HepG2 (cell line): Measurements from ENCODE around the gene SMCO4. TPM values are rescaled to one million over a fixed set of nuclear protein-coding genes. Genes with fewer than 3 reads are reported as not detected.

ENCODE experiments used
- CEBPB ChIP-seq: IDR thresholded peaks from 2 replicates; pipeline ENCODE4 v1.6.1; 2011; ENCODE audit warnings: low read depth, low read length, improper control_type of control experiment, borderline replicate concordance
- HMG20B ChIP-seq: conservative IDR thresholded peaks from 2 replicates; pipeline ENCODE4 v1.6.1; 2016; ENCODE audit warnings: missing genetic modification reagents, missing compliant biosample characterization
- KDM4B ChIP-seq: sonication (generic); formaldehyde crosslinking; IDR thresholded peaks from 2 replicates; pipeline ENCODE4 v1.4.0; 2020; ENCODE audit warnings: missing genetic modification reagents
- KLF12 ChIP-seq: sonication (generic); formaldehyde crosslinking; IDR thresholded peaks from 2 replicates; pipeline ENCODE4 v1.4.0; 2020; ENCODE audit warnings: missing genetic modification reagents, borderline replicate concordance
- MNT ChIP-seq: fragments of 450-650 bp; IDR thresholded peaks from 2 replicates; pipeline ENCODE4 v1.6.1; 2016
- NFE2L2 ChIP-seq: fragments of 150-350 bp; IDR thresholded peaks from 2 replicates; pipeline ENCODE4 v1.6.1; 2014; ENCODE audit warnings: low read length
- RFX5 ChIP-seq: IDR thresholded peaks from 2 replicates; pipeline ENCODE4 v1.6.1; 2011; ENCODE audit warnings: low read depth, low read length, improper control_type of control experiment
- TCF12 ChIP-seq, 2 experiments: fragments of 450-650 bp in 1 of 2; sonication (generic) in 1 of 2; formaldehyde crosslinking in 1 of 2; IDR thresholded peaks; 2 replicates each; pipeline versions ENCODE4 v1.6.1 to v1.8.0; 2017 to 2022; ENCODE audit warnings: antibody characterized with exemption in 1 of 2, mild to moderate bottlenecking in 1 of 2, missing genetic modification reagents in 1 of 2, moderate library complexity in 1 of 2
- TERF1 ChIP-seq: sonication (generic); formaldehyde crosslinking; IDR thresholded peaks from 2 replicates; pipeline ENCODE4 v1.8.0; 2022; ENCODE audit warnings: mild to moderate bottlenecking, missing genetic modification reagents, moderate library complexity
- YEATS4 ChIP-seq: sonication (generic); formaldehyde crosslinking; IDR thresholded peaks from 2 replicates; pipeline ENCODE4 v1.4.0; 2020; ENCODE audit warnings: missing genetic modification reagents, borderline replicate concordance
- ZFP1 ChIP-seq: IDR thresholded peaks from 2 replicates; pipeline ENCODE4 v1.6.1; 2016
- ZNF264 ChIP-seq: sonication (generic); formaldehyde crosslinking; IDR thresholded peaks from 2 replicates; pipeline ENCODE4 v1.4.0; 2020; ENCODE audit warnings: missing genetic modification reagents
- ZNF317 ChIP-seq: sonication (generic); formaldehyde crosslinking; IDR thresholded peaks from 2 replicates; pipeline ENCODE4 v1.5.0; 2020; ENCODE audit warnings: mild to moderate bottlenecking, missing genetic modification reagents
- ZNF629 ChIP-seq: sonication (generic); formaldehyde crosslinking; conservative IDR thresholded peaks from 2 replicates; pipeline ENCODE4 v1.5.0; 2020; ENCODE audit warnings: missing genetic modification reagents
- ZNF646 ChIP-seq: sonication (generic); formaldehyde crosslinking; IDR thresholded peaks from 2 replicates; pipeline ENCODE4 v1.9.0; 2021; ENCODE audit warnings: mild to moderate bottlenecking, missing genetic modification reagents
- ZNF737 ChIP-seq: sonication (generic); formaldehyde crosslinking; IDR thresholded peaks from 2 replicates; pipeline ENCODE4 v1.5.0; 2020; ENCODE audit warnings: missing genetic modification reagents, mild to moderate bottlenecking, borderline replicate concordance
- ZNF776 ChIP-seq: sonication (generic); formaldehyde crosslinking; IDR thresholded peaks from 2 replicates; pipeline ENCODE4 v1.4.0; 2020; ENCODE audit warnings: mild to moderate bottlenecking, missing genetic modification reagents
- polyA plus RNA-seq, 8 experiments: library from polyadenylated mRNA; depleted of rRNA in 3 of 8; stranded (reverse) in 7 of 8; unstranded in 1 of 8; fragments of >200 nt; fragmentation: Illumina TruSeq in 4 of 8; extraction: Trizol in 4 of 8; gene quantifications; 2 replicates each; pipeline versions ENCODE4 v1.2.1 to v1.2.3, GENCODE V29; 2011 to 2016; ENCODE audit warnings: low read depth in 4 of 8, missing spikeins in 1 of 8, mixed read lengths in 1 of 8; ENCODE audit not compliant: insufficient read depth in 1 of 8
- total RNA-seq, 5 experiments: library from RNA; depleted of rRNA; stranded (reverse); fragments of >200 nt; fragmentation: Illumina TruSeq; extraction: Trizol; gene quantifications; 2 replicates each; pipeline ENCODE4 v1.2.3, GENCODE V29; 2016; ENCODE audit warnings: low read depth in 1 of 5

The SMCO4 gene
- total and polyA plus RNA-seq, 2 of the 13 experiments (the other 11 are each of a cell fraction or from before 2014, with no cell fraction given), result 10.6 to 28.5 TPM

GRCh38 chr11:93570759-93571413 lies 27.7 kb upstream of the SMCO4 start (continued):
- TF ChIP-seq ZNF646 (CRISPR knock-in tag) (no peak), ZNF737 (CRISPR knock-in tag) (no peak), HMG20B (no peak), ZNF776 (no peak), YEATS4 (CRISPR knock-in tag) (peak; percentile 42; the same call in 1 of the 2 replicates), KLF12 (no peak), MNT (no peak), ZNF629 (0 out of 2 replicates have a peak, but pooled peaks have one; percentile 8), TCF12 (IDR thresholded peaks at IDR 0.05) (no peak), TCF12 (CRISPR knock-in tag; IDR thresholded peaks at IDR 0.05) (no peak), KDM4B (no peak), ZFP1 (CRISPR knock-in tag) (0 out of 2 replicates have a peak, but pooled peaks have one; percentile 51), TERF1 (CRISPR knock-in tag) (no peak), NFE2L2 (no peak), ZNF317 (0 out of 2 replicates have a peak, but pooled peaks have one; percentile 62), CEBPB (peak; percentile 82; the same call in 1 of the 2 replicates), ZNF264 (CRISPR knock-in tag) (no peak), RFX5 (no peak)
